H9 (cell line): ENCODE results near the gene ATP5MC3. TPM values are rescaled to one million over a fixed set of nuclear protein-coding genes. Genes with fewer than 3 reads are reported as not detected.

Experiments used
- DNase-seq: peaks from one replicate; pipeline ENCODE4 v3.0.0-alpha.2; 2017
- H2AFZ ChIP-seq: one replicate; pipeline ENCODE4 v1.6.1; 2013; ENCODE audit warnings: mild to moderate bottlenecking, low read length, control low read depth, moderate library complexity
- H2AK5ac ChIP-seq: 2 replicates; pipeline ENCODE4 v1.6.1; 2013; ENCODE audit warnings: low read length, control low read depth, mixed read lengths; ENCODE audit not compliant: insufficient read length
- H2BK120ac ChIP-seq: one replicate; pipeline ENCODE4 v1.6.1; 2013; ENCODE audit warnings: low read depth, mild to moderate bottlenecking, low read length, control low read depth, inconsistent platforms; ENCODE audit not compliant: poor library complexity, severe bottlenecking
- H2BK12ac ChIP-seq: 2 replicates; pipeline ENCODE4 v1.6.1; 2013; ENCODE audit warnings: low read length, control low read depth, mixed read lengths, low read depth; ENCODE audit not compliant: insufficient read length
- H2BK15ac ChIP-seq: 2 replicates; pipeline ENCODE4 v1.6.1; 2013; ENCODE audit warnings: low read depth, low read length, control low read depth
- H2BK20ac ChIP-seq: one replicate; pipeline ENCODE4 v1.6.1; 2013; ENCODE audit warnings: low read depth, mild to moderate bottlenecking, low read length, control low read depth, inconsistent platforms; ENCODE audit not compliant: poor library complexity, severe bottlenecking
- H2BK5ac ChIP-seq: 2 replicates; pipeline ENCODE4 v1.6.1; 2013; ENCODE audit warnings: low read length, control low read depth, mixed read lengths; ENCODE audit not compliant: insufficient read length
- H3K14ac ChIP-seq: 2 replicates; pipeline ENCODE4 v1.6.1; 2013; ENCODE audit warnings: low read length, control low read depth; ENCODE audit not compliant: insufficient read depth
- H3K18ac ChIP-seq: 2 replicates; pipeline ENCODE4 v1.6.1; 2013; ENCODE audit warnings: low read depth, mild to moderate bottlenecking, mixed read lengths, low read length, control low read depth; ENCODE audit not compliant: insufficient read length
- H3K23ac ChIP-seq: 2 replicates; pipeline ENCODE4 v1.6.1; 2013; ENCODE audit warnings: low read length, control low read depth, mixed read lengths, low read depth; ENCODE audit not compliant: insufficient read length
- H3K23me2 ChIP-seq: 2 replicates; pipeline ENCODE4 v1.6.1; 2013; ENCODE audit warnings: low read depth, mild to moderate bottlenecking, mixed read lengths, low read length, control low read depth; ENCODE audit not compliant: insufficient read length, poor library complexity, severe bottlenecking
- H3K27ac ChIP-seq: 2 replicates; pipeline ENCODE4 v1.5.1; 2013; ENCODE audit warnings: low read length, control low read depth, mixed read lengths, low read depth; ENCODE audit not compliant: insufficient read length
- H3K27me3 ChIP-seq: 2 replicates; pipeline ENCODE4 v1.6.1; 2013; ENCODE audit warnings: low read length, control low read depth, inconsistent platforms; ENCODE audit not compliant: insufficient read depth
- H3K4ac ChIP-seq: 2 replicates; pipeline ENCODE4 v1.6.1; 2013; ENCODE audit warnings: low read depth, mild to moderate bottlenecking, control low read depth, inconsistent platforms, low read length, moderate library complexity
- H3K4me1 ChIP-seq: 2 replicates; pipeline ENCODE4 v1.6.1; 2013; ENCODE audit warnings: low read length, control low read depth, inconsistent platforms; ENCODE audit not compliant: insufficient read depth
- H3K4me2 ChIP-seq: 2 replicates; pipeline ENCODE4 v1.6.1; 2013; ENCODE audit warnings: low read length, control low read depth, mixed read lengths; ENCODE audit not compliant: insufficient read length, insufficient read depth
- H3K56ac ChIP-seq: 2 replicates; pipeline ENCODE4 v1.6.1; 2013; ENCODE audit warnings: low read depth, mild to moderate bottlenecking, mixed read lengths, low read length, control low read depth; ENCODE audit not compliant: insufficient read length
- H3K79me1 ChIP-seq: 2 replicates; pipeline ENCODE4 v1.6.1; 2013; ENCODE audit warnings: low read depth, mild to moderate bottlenecking, moderate library complexity, low read length, control low read depth, inconsistent platforms; ENCODE audit not compliant: insufficient read depth, poor library complexity, severe bottlenecking
- H3K79me2 ChIP-seq: 2 replicates; pipeline ENCODE4 v1.6.1; 2013; ENCODE audit warnings: low read length, control low read depth, inconsistent platforms; ENCODE audit not compliant: insufficient read depth
- H3K9ac ChIP-seq: 2 replicates; pipeline ENCODE4 v1.6.1; 2013; ENCODE audit warnings: low read length, control low read depth, mixed read lengths; ENCODE audit not compliant: insufficient read length; ENCODE audit errors: extremely low read depth
- H3K9me3 ChIP-seq: one replicate; pipeline ENCODE4 v1.6.1; 2013; ENCODE audit warnings: low read depth, low read length, inconsistent platforms; ENCODE audit not compliant: control insufficient read depth
- H3T11ph ChIP-seq: one replicate; pipeline ENCODE4 v1.6.1; 2013; ENCODE audit warnings: mild to moderate bottlenecking, low read length, control low read depth, inconsistent platforms
- H4K20me1 ChIP-seq: one replicate; pipeline ENCODE4 v1.6.1; 2013; ENCODE audit not compliant: control insufficient read depth, insufficient read length, insufficient read depth
- H4K5ac ChIP-seq: 2 replicates; pipeline ENCODE4 v1.6.1; 2013; ENCODE audit warnings: low read depth, mild to moderate bottlenecking, mixed read lengths, low read length, control low read depth; ENCODE audit not compliant: insufficient read length
- H4K8ac ChIP-seq: replicated peaks from 2 replicates; pipeline ENCODE4 v1.6.1; 2013; ENCODE audit warnings: low read length, control low read depth, mixed read lengths, low read depth; ENCODE audit not compliant: insufficient read length
- H4K91ac ChIP-seq: 2 replicates; pipeline ENCODE4 v1.6.1; 2013; ENCODE audit warnings: low read depth, mild to moderate bottlenecking, moderate library complexity, mixed read lengths, low read length, control low read depth; ENCODE audit not compliant: insufficient read length
- H3K27ac Mint-ChIP-seq, 3 experiments: 2 replicates in 2 of 3; 3 replicates in 1 of 3; pipeline ENCODE4 v1.8.0; 2020 to 2021; ENCODE audit warnings: mixed read lengths in 3 of 3, mild to moderate bottlenecking in 1 of 3, moderate library complexity in 1 of 3
- H3K27me3 Mint-ChIP-seq: 2 replicates; pipeline ENCODE4 v1.8.0; 2021; ENCODE audit warnings: low read depth, mild to moderate bottlenecking, moderate library complexity, mixed read lengths
- H3K36me3 Mint-ChIP-seq, 3 experiments: 2 replicates in 2 of 3; 3 replicates in 1 of 3; pipeline ENCODE4 v1.8.0; 2020 to 2021; ENCODE audit warnings: low read depth in 3 of 3, mixed read lengths in 3 of 3; ENCODE audit not compliant: insufficient read depth in 1 of 3
- H3K4me1 Mint-ChIP-seq, 2 experiments: 2 replicates each; pipeline ENCODE4 v1.8.0; 2020; ENCODE audit warnings: mixed read lengths in 2 of 2
- H3K4me3 Mint-ChIP-seq, 2 experiments: 2 replicates in 1 of 2; 3 replicates in 1 of 2; pipeline ENCODE4 v1.8.0; 2020 to 2021; ENCODE audit warnings: mild to moderate bottlenecking in 2 of 2, mixed read lengths in 2 of 2, moderate library complexity in 1 of 2
- H3K9me3 Mint-ChIP-seq, 2 experiments: 2 replicates in 1 of 2; 3 replicates in 1 of 2; pipeline ENCODE4 v1.8.0; 2020; ENCODE audit warnings: mild to moderate bottlenecking in 2 of 2, mixed read lengths in 2 of 2, moderate library complexity in 1 of 2
- WGBS: extraction: QIAGEN DNeasy Blood & Tissue Kit; methylation state at CpG from one replicate; pipeline ENCODE4 v1.1.7; 2013; ENCODE audit warnings: missing lambda C conversion rate, low lambda C conversion rate, mixed read lengths; ENCODE audit not compliant: insufficient read length; ENCODE audit errors: extremely low coverage; 5-methylcytosine and 5-hydroxymethylcytosine counted together
- total RNA-seq: library from RNA; stranded (reverse); gene quantifications from 2 replicates; pipeline ENCODE4 v1.2.1, GENCODE V29; 2021
- TF ChIP-seq, protein P1 (sequence below): fragments of 200-600 bp; sonication (generic); conservative IDR thresholded peaks from 3 replicates; pipeline ENCODE4 v1.8.0; 2021; ENCODE audit warnings: antibody characterized with exemption, mild to moderate bottlenecking

The ATP5MC3 gene
- total RNA-seq, 1 experiment from 2014 or later: 326 TPM

DNA sequence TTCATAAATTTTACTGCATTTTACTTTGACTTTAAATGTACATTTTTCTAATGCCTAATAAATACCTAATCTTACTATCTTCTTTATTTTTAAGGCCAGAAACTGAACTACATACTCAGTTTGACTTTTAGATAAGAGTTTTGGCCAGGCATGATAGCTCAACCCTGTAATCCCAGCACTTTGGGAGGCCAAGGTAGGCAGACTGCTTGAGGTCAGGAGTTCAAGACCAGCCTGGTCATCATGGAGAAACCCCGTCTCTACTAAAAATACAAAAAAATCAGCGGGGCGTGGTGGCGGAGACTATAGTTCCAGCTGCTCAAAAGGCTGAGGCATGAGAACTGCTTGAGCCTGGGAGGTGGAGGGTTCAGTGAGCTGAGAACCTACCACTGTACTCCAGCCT lies 22.6 kb downstream of the ATP5MC3 start:
- H3K9me3 Mint-ChIP-seq: no peaks in the 10 kb centered on the region
- Histone ChIP-seq H3K4me2 (no peak overlapping the region), H3K23ac (no peak overlapping the region), H2BK20ac (no peak overlapping the region), H3K23me2 (no peaks in the 10 kb centered on the region), H2AFZ (no peak overlapping the region), H3K56ac (no peak overlapping the region), H3K9ac (no peak overlapping the region), H2AK5ac (no peak overlapping the region), H2BK12ac (no peak overlapping the region), H3K79me2 (peaks cover 51% of the 10 kb centered on the region; the same call in 1 of the 2 replicates), H3K9me3 (no peaks in the 10 kb centered on the region), H3K14ac (no peak overlapping the region; the same call in 1 of the 2 replicates), H3T11ph (no peak overlapping the region), H4K5ac (no peak overlapping the region), H3K4ac (no peak overlapping the region), H2BK120ac (no peak overlapping the region), H2BK15ac (no peak overlapping the region), H2BK5ac (no peak overlapping the region), H3K79me1 (peaks cover 11% of the 10 kb centered on the region), H4K8ac (no peak overlapping the region), H3K18ac (no peak overlapping the region), H4K91ac (no peak overlapping the region), H3K4me1 (no peaks in the 10 kb centered on the region), H3K27ac (no peak overlapping the region), H3K27me3 (no peaks in the 10 kb centered on the region; the same call in 1 of the 2 replicates), H4K20me1 (no peaks in the 10 kb centered on the region)
- no peak overlapping the region for H3K27ac Mint-ChIP-seq
- no peak overlapping the region for H3K4me3 Mint-ChIP-seq
- DNase-seq: no peak
- TF ChIP-seq, protein P1, sequence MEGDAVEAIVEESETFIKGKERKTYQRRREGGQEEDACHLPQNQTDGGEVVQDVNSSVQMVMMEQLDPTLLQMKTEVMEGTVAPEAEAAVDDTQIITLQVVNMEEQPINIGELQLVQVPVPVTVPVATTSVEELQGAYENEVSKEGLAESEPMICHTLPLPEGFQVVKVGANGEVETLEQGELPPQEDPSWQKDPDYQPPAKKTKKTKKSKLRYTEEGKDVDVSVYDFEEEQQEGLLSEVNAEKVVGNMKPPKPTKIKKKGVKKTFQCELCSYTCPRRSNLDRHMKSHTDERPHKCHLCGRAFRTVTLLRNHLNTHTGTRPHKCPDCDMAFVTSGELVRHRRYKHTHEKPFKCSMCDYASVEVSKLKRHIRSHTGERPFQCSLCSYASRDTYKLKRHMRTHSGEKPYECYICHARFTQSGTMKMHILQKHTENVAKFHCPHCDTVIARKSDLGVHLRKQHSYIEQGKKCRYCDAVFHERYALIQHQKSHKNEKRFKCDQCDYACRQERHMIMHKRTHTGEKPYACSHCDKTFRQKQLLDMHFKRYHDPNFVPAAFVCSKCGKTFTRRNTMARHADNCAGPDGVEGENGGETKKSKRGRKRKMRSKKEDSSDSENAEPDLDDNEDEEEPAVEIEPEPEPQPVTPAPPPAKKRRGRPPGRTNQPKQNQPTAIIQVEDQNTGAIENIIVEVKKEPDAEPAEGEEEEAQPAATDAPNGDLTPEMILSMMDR: no peak
- peaks cover 16 to 27% of the 10 kb centered on the region in 2 experiments for H3K4me1 Mint-ChIP-seq
- no CpG with 5 or more reads among the region's 4 CpGs for WGBS
- no peaks in the 10 kb centered on the region for H3K27me3 Mint-ChIP-seq
- H3K36me3 Mint-ChIP-seq: peaks cover 5 to 13% (median 10%) of the 10 kb centered on the region in 3 experiments; a peak in 6 of 7 replicates
